HG02870 (cell line): ENCODE measurements around the gene SAMD5.

Source experiments
- ATAC-seq: cut with Tn5 transposase; IDR thresholded peaks from one replicate; pipeline ENCODE4 v1.9.1; 2021; ENCODE audit warnings: mild to moderate bottlenecking, moderate library complexity; ENCODE audit not compliant: unreplicated experiment

The SAMD5 gene

DNA sequence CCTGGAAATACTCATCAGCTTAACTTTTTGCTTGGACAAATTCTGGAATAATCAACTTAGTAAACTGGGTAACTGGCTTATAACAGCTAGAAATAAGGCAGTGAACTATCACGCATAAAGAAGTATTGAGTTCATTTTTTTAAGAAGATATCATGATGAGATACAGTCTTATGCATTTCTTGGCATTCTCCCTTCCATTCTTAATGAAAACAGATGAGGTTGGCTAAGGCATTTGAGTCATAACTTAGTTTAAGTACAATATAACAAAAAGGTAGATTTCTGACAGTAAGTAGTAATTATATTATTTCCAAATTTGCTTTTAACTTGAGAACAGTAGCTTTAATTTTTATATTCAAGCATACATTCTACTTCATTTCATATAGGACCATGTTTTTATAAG is 56.1 kb downstream of the SAMD5 start:
- ATAC-seq, result no peak

DNA sequence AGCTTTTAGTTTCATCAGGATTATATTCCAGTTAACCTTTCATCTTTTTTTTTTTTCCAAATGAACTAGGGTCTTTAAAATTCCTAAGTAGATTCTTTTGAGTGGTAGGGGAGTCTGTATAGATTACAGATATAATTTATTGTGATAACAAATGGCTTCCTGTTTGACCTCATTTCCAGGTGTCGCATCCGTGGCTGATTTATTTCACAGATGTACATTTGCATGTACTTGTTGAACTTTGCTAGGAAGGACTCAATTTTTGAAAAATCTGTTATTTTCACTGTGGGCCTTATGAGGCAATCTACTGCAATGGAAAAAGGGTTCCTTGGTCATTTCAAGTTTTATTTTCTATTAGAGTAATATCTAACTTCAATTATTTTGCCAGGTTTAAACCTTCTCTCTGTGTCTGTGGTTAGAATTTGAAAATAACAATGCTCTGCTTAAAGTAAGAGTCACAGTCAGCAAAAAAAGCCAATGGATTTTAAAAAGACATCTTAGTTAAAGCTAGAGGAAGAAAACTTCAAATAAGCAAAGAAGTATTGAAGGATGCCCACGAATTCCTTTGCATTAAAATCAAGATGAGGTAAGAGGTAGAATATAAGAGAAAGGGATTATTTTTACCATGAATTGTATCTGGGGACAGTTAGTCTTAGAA is 57.9 kb downstream of the SAMD5 start:
- no peak for ATAC-seq

GRCh38 chr6:147567141-147567805 is 58.8 kb downstream of the SAMD5 start:
- ATAC-seq, result no peak

GRCh38 chr6:147569788-147570187 is 61.3 kb downstream of the SAMD5 start:
- ATAC-seq, result no peak

GRCh38 chr6:147570681-147571080 is 62.2 kb downstream of the SAMD5 start:
- ATAC-seq, result no peak

- no peak for ATAC-seq
These were observed 69.0 kb downstream of the SAMD5 start for GRCh38 chr6:147577488-147577887.

DNA sequence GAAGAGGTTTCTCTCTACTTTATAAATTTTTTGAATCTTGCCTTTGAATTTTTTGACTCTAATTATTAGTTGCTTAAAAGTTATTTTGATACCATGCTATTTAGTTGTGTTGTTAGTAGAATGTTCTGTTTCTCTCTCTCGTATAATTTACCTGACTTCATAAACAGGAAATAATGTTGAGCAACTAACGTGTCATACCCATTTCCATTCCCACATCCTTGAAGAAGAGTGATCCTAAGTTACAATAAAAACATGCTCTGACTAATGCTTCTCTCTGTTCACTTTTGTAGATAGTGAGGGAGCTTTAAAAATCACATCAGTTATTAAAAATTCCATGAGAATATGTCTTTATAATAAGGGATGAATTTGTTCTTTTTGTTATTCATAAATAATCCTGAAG is 69.7 kb downstream of the SAMD5 start:
- no peak for ATAC-seq

- ATAC-seq, result no peak
These were observed 70.4 kb downstream of the SAMD5 start for GRCh38 chr6:147578883-147579282.

GRCh38 chr6:147579667-147580066 is 71.2 kb downstream of the SAMD5 start:
- ATAC-seq, result no peak

DNA sequence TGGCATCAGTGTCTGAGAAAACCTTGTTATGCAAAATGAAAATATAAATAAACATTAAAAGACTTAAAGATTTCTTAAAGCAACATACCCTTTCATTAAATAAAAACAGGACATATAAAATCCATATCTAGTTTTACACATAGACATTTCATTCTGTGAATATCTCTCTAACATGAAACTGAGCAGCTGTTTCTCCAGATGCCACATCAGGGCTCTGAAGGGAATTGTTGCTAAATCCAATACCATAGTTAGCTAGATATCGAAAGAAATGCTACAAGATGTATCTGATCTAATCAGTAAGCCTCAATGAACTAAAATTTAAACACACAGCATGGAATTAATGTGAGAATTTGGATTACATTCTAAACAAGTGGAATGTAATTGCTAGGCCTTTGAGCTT is 74.5 kb downstream of the SAMD5 start:
- ATAC-seq, result no peak

DNA sequence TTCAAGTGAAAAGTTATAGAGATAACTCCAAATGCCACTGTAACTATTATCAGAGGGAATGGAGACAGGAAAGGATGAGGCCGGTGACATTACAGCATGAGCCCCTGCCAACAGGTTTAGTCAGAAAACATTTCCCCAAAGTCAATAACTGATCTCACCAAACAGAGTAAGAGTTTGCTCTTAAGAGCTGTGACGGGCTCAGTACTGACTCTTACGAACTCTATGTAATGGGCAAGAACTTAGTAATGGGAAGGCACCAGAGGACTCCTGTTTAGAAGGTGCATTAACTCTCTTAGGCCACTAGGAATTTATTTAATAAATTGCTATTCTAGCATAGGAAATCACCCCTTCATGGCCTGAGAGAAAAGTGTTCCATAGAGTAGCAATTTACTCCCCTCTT is 76.8 kb downstream of the SAMD5 start:
- no peak for ATAC-seq

- no peak for ATAC-seq
These were observed 77.6 kb downstream of the SAMD5 start for GRCh38 chr6:147586044-147586443.

DNA sequence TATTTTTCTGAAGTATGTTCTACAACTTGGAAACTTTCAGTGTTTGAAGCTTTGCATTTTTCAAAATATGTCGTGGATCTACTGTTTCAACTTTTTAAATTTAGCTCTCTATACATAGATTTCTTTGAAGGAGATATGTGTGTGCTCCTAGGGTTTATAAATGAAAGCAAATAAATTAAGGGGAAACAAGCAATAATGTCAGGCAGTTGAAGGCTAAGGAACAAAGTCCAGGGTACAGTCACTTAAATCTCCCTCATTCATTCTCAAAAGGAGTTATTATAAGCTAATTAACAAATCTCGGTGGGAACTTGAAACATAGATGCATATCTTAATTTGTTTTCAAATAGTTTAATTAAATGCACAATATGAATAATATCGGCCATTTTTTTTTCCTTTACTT is 79.4 kb downstream of the SAMD5 start:
- no peak for ATAC-seq

DNA sequence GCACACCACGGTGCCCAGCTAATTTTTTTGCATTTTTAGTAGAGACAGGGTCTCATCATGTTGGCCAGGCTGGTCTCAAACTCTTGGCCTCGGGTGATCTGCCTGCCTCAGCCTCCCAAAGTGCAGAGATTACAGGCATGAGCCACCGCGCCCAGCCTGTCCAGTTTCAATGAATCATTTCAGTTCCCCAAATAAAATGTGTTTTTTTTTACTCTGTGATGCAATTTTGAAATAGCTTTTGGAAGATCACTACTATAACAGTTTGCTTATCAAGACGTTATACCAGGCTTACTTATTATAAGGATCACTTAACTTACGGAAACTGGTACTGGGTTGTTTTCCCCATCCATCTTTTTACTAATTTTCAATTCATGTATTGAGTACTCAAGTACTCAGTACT is 80.0 kb downstream of the SAMD5 start:
- ATAC-seq, result no peak

DNA sequence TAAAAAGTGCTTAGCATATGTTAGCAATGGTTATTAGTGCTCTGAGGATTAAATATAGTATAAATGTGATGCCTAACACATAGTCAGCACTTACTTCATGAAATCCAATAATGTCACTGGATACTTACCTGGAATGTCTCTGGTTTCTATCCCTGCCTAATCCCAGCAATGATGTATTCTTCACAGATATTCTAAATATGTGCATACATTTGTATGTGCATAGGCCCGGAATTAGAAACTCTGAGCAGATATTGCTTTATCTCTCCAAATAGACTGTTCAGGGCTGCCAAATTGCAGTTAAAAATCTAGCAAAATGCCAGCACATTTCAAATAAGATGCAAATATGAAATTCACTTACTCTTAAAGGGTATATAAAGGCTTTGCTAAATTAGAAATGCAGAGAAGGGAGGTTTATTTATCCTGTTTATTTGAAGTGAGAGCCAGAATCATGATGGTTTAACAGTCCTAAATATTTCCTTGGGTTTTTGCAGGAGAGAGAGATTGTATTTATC is 81.3 kb downstream of the SAMD5 start:
- ATAC-seq, result no peak

DNA sequence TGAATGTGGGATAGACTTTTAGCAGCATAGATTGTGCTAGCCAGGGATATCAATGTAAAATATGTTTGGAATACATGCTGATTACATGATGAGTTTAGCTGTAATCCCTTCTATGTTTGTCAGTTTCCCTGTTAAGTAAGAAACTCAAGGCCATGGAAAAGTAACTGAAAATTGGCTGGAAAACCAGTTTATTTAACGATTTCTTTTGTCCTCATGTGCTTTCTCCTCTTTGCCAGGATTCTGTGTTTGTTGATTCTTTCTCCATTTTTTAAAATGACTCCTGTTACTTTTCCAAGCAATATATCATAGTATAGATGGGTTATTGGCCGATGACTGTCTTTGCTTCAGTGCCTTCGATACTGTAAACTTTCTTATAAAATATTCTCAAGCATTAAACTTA is 87.5 kb downstream of the SAMD5 start:
- ATAC-seq, result no peak

DNA sequence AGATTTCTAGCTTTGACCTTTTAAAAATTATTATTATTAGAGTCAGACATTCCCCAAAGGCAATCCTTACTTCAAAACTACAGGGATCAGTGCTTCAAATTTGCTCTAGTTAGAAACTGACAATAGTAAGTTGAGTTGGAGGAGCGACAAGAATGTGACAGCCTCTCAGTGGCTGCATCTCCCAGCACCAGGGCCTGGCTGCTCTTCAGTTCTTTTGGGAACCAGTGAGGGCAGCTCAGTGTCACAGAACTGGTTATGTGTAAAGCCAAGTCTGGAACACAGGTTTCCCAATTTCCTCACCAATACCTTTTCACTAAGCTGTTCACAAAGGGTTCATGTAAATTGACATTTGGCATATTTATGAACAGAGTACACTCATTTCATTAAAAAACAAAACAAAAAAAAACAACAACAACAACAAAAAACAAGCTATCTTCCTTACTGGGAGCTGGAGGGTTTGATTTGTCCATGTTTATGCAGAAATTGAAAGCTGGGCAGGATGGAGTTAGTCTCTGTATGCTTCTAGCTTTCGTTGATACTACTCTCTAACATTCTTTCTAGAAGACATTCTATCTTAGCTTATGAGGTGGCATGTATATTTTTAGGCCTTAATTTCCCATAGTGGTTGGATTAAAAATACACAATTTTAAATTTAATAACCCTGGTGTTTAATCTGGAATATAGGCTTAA is 95.0 kb downstream of the SAMD5 start:
- no peak for ATAC-seq

GRCh38 chr6:147604373-147604772 is 95.9 kb downstream of the SAMD5 start:
- ATAC-seq, result no peak

- ATAC-seq, result no peak
These were observed 103.5 kb downstream of the SAMD5 start for GRCh38 chr6:147611992-147612391.

- ATAC-seq, result no peak
These were observed 106.0 kb downstream of the SAMD5 start for GRCh38 chr6:147614501-147614900.

DNA sequence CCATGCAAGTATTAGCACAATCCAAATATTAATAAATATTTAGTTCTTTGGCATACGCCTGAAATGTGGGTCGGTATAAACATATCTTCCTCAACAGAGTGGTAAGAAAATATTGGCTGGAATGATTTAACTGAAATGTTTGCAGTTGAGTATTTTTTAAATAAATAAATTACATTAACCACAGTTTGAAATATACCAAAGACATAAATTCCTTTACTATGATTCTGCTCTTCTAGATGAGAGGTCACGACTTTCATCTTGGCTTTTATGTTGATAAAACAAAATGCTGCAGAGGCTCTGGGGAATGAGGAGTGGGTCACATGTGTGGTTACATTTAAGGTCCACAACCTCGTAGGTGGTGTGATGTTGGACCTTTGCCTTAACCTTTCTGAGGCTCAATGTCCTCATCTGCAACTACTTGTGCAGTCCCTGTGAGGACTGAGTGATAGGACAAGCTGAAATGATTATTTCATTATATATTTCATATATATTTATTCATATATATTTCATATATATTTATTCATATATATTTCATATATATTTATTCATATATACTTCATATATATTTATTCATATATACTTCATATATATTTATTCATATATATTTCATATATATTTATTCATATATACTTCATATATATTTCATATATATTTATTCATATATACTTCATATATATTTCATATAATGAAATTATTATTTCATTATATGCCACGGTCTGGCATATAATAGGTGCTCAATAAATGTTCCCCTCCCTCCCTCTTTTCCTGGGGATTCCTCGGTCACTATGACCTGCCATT is 107.4 kb downstream of the SAMD5 start:
- no peak for ATAC-seq
